GM23338 (cell line): ENCODE results near the gene KCNMA1.

Experiments
- CREB1 ChIP-seq: fragments of 250-450 bp; sonication (Bioruptor Pico); IDR thresholded peaks from 2 replicates; pipeline ENCODE4 v1.5.0; 2020; ENCODE audit warnings: low read depth, mild to moderate bottlenecking, moderate library complexity
- ETS1 ChIP-seq: IDR thresholded peaks from 2 replicates; pipeline ENCODE4 v1.6.1; 2016; ENCODE audit warnings: antibody characterized with exemption
- EZH2 ChIP-seq: fragments of 200-600 bp; sonication (generic); IDR thresholded peaks from one replicate; pipeline ENCODE4 v1.8.0; 2017; ENCODE audit warnings: antibody characterized with exemption, mild to moderate bottlenecking, low read depth; ENCODE audit not compliant: unreplicated experiment
- EZH2phosphoT487 ChIP-seq: fragments of 200-600 bp; sonication (generic); IDR thresholded peaks from one replicate; pipeline ENCODE4 v1.8.1; 2018; ENCODE audit warnings: antibody characterized with exemption; ENCODE audit not compliant: unreplicated experiment
- JUNB ChIP-seq: IDR thresholded peaks from one replicate; pipeline ENCODE4 v1.6.1; 2016; ENCODE audit warnings: antibody characterized with exemption; ENCODE audit not compliant: unreplicated experiment
- POLR2AphosphoS5 ChIP-seq: IDR thresholded peaks from 2 replicates; pipeline ENCODE4 v1.6.1; 2016; ENCODE audit warnings: antibody characterized with exemption, low read depth
- STAT1 ChIP-seq: IDR thresholded peaks from one replicate; pipeline ENCODE4 v1.6.1; 2016; ENCODE audit warnings: antibody characterized with exemption; ENCODE audit not compliant: unreplicated experiment
- ZNF114 ChIP-seq: fragments of 250-450 bp; sonication (Bioruptor Pico); IDR thresholded peaks from 2 replicates; pipeline ENCODE4 v1.5.0; 2020; ENCODE audit warnings: mild to moderate bottlenecking, moderate library complexity
- ZNF331 ChIP-seq: fragments of 250-450 bp; sonication (Bioruptor Pico); IDR thresholded peaks from 2 replicates; pipeline ENCODE4 v1.5.0; 2020; ENCODE audit warnings: low read depth, mild to moderate bottlenecking, moderate library complexity
- ZNF462 ChIP-seq: fragments of 250-450 bp; sonication (Bioruptor Pico); IDR thresholded peaks from 2 replicates; pipeline ENCODE4 v1.5.0; 2020; ENCODE audit warnings: mild to moderate bottlenecking, moderate library complexity
- TF ChIP-seq, protein P1 (sequence below), 2 experiments: fragments of 200-600 bp in 1 of 2; sonication (generic) in 1 of 2; conservative IDR thresholded peaks; 2 replicates each; pipeline versions ENCODE4 v1.5.1 to v1.6.1; 2016 to 2017; ENCODE audit warnings: antibody characterized with exemption in 2 of 2, low read depth in 2 of 2, mild to moderate bottlenecking in 2 of 2, moderate library complexity in 1 of 2
- TF ChIP-seq, protein P2 (sequence below): IDR thresholded peaks from one replicate; pipeline ENCODE4 v1.6.1; 2018; ENCODE audit warnings: antibody characterized with exemption; ENCODE audit not compliant: unreplicated experiment

DNA sequence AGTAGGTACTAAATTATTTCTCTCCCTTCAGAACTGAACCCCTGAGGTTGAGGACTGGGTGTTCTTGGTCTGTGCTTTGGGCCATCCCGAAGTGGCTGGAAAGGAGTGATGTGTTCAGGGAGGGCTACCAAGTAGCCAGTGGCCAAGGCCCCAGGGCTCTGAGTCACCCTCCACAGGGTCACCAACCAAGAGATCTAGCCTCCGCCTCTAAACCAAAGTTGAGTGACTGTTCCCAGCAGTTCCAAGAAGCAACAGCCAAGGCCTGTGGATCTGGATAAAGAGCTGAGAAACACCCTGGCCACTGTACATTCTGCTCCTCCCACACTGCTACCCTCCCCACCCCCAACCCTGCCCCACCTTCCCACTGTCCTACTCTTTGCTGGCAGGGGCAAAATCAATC is 35.5 kb upstream of the KCNMA1 start:
- TF ChIP-seq, protein P1, sequence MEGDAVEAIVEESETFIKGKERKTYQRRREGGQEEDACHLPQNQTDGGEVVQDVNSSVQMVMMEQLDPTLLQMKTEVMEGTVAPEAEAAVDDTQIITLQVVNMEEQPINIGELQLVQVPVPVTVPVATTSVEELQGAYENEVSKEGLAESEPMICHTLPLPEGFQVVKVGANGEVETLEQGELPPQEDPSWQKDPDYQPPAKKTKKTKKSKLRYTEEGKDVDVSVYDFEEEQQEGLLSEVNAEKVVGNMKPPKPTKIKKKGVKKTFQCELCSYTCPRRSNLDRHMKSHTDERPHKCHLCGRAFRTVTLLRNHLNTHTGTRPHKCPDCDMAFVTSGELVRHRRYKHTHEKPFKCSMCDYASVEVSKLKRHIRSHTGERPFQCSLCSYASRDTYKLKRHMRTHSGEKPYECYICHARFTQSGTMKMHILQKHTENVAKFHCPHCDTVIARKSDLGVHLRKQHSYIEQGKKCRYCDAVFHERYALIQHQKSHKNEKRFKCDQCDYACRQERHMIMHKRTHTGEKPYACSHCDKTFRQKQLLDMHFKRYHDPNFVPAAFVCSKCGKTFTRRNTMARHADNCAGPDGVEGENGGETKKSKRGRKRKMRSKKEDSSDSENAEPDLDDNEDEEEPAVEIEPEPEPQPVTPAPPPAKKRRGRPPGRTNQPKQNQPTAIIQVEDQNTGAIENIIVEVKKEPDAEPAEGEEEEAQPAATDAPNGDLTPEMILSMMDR (conservative IDR thresholded peaks at IDR 0.05; ENCODE audit: low read depth in 2 of 2): no peak
- no peak for TF ChIP-seq EZH2
- no peak for TF ChIP-seq ZNF114
- TF ChIP-seq ZNF331 (CRISPR knock-in tag): no peak
- TF ChIP-seq ETS1: no peak
- TF ChIP-seq EZH2phosphoT487: no peak
- no peak for TF ChIP-seq POLR2AphosphoS5
- TF ChIP-seq JUNB: no peak
- TF ChIP-seq, protein P2, sequence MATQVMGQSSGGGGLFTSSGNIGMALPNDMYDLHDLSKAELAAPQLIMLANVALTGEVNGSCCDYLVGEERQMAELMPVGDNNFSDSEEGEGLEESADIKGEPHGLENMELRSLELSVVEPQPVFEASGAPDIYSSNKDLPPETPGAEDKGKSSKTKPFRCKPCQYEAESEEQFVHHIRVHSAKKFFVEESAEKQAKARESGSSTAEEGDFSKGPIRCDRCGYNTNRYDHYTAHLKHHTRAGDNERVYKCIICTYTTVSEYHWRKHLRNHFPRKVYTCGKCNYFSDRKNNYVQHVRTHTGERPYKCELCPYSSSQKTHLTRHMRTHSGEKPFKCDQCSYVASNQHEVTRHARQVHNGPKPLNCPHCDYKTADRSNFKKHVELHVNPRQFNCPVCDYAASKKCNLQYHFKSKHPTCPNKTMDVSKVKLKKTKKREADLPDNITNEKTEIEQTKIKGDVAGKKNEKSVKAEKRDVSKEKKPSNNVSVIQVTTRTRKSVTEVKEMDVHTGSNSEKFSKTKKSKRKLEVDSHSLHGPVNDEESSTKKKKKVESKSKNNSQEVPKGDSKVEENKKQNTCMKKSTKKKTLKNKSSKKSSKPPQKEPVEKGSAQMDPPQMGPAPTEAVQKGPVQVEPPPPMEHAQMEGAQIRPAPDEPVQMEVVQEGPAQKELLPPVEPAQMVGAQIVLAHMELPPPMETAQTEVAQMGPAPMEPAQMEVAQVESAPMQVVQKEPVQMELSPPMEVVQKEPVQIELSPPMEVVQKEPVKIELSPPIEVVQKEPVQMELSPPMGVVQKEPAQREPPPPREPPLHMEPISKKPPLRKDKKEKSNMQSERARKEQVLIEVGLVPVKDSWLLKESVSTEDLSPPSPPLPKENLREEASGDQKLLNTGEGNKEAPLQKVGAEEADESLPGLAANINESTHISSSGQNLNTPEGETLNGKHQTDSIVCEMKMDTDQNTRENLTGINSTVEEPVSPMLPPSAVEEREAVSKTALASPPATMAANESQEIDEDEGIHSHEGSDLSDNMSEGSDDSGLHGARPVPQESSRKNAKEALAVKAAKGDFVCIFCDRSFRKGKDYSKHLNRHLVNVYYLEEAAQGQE: no peak
- no peak for TF ChIP-seq CREB1 (CRISPR knock-in tag)
- TF ChIP-seq ZNF462 (CRISPR knock-in tag): no peak
- no peak for TF ChIP-seq STAT1
